SK-N-SH (cell line): Measurements from ENCODE around the gene KIAA0513.
A peak's percentile ranks its signal among the peaks of the same experiment; 100 is the strongest.

Source experiments
- CHD2 ChIP-seq: fragments of 150-350 bp; IDR thresholded peaks from 2 replicates; pipeline ENCODE4 v1.6.1; 2018; ENCODE audit warnings: low read length; ENCODE audit not compliant: partially characterized antibody
- CTCF ChIP-seq: fragments of 200-600 bp; sonication (generic); IDR thresholded peaks from 2 replicates; pipeline ENCODE4 v1.6.1; 2017; ENCODE audit warnings: antibody characterized with exemption, mild to moderate bottlenecking, moderate library complexity
- EP300 ChIP-seq, 2 experiments: IDR thresholded peaks; 2 replicates each; pipeline versions ENCODE4 v1.4.0 to v1.6.1; 2012; ENCODE audit warnings: borderline replicate concordance in 1 of 2, low read depth in 1 of 2, low read length in 1 of 2
- EZH2phosphoT487 ChIP-seq: fragments of 200-600 bp; sonication (generic); IDR thresholded peaks from 2 replicates; pipeline ENCODE4 v1.6.1; 2017; ENCODE audit warnings: low read depth, mixed run types, mild to moderate bottlenecking, antibody characterized with exemption, moderate library complexity, borderline replicate concordance
- GABPA ChIP-seq: IDR thresholded peaks from 2 replicates; pipeline ENCODE4 v1.4.0; 2012; ENCODE audit warnings: low read depth, mild to moderate bottlenecking
- JUND ChIP-seq: IDR thresholded peaks from 2 replicates; pipeline ENCODE4 v1.4.0; 2012
- MAX ChIP-seq: IDR thresholded peaks from 2 replicates; pipeline ENCODE4 v1.4.0; 2012; ENCODE audit warnings: low read depth
- MXI1 ChIP-seq: IDR thresholded peaks from 2 replicates; pipeline ENCODE4 v1.6.1; 2012; ENCODE audit warnings: mild to moderate bottlenecking, low read depth, low read length, improper control_type of control experiment
- REST ChIP-seq: IDR thresholded peaks from 2 replicates; pipeline ENCODE4 v1.6.1; 2012; ENCODE audit warnings: mild to moderate bottlenecking, low read depth, low read length, moderate library complexity
- SIN3A ChIP-seq: IDR thresholded peaks from 2 replicates; pipeline ENCODE4 v1.6.1; 2012; ENCODE audit warnings: low read depth, mild to moderate bottlenecking, low read length, moderate library complexity, borderline replicate concordance
- SMC3 ChIP-seq: IDR thresholded peaks from 2 replicates; pipeline ENCODE4 v1.6.1; 2012; ENCODE audit warnings: low read depth, low read length, improper control_type of control experiment
- TEAD4 ChIP-seq: IDR thresholded peaks from 2 replicates; pipeline ENCODE4 v1.4.0; 2012; ENCODE audit warnings: mild to moderate bottlenecking, borderline replicate concordance; ENCODE audit not compliant: insufficient read depth
- USF2 ChIP-seq: fragments of 150-350 bp; IDR thresholded peaks from 2 replicates; pipeline ENCODE4 v1.6.1; 2017; ENCODE audit warnings: antibody characterized with exemption, low read length, low read depth, borderline replicate concordance
- TF ChIP-seq, protein P1 (sequence below): fragments of 150-350 bp; IDR thresholded peaks from 2 replicates; pipeline ENCODE4 v1.6.1; 2016; ENCODE audit warnings: mild to moderate bottlenecking, low read depth, low read length

DNA sequence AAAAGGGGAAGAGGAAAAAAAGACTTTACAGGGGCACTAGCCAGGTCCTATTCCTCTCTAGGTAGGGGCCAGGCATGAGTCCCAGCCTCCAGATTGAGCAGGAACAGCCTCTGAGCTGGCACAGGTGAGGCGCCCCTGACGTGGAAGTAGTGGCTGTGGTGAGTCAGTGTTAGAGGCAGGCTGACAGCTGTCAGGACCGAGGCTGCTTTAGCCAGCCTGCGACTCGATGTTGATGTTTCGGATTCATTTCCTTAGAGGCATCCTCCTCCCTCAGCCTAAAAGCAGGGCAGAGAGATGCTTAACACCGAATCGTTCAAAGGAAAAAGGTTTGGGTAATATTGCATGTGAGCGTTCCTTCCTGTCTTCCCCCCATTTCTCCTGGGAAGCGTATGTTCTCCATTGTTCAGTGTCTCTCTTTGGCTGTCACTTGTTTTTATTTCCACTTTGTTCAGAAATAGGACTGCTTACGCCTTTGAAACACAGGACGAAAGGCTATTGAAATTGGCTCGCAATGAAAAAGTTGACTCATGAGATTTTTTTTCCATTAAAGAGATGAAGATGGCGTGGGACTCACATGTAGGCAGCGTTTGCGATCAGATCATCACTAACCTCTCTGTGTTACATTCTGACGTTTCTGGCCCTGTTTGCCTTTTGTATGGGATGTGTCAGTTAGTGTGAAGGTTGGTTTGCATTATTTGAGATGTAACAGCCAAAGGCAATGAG is 1.3 kb downstream of the KIAA0513 start:
- TF ChIP-seq CTCF (no peak), MAX (no peak), TEAD4 (no peak), SIN3A (0 out of 2 replicates have a peak, but pooled peaks have one; percentile 60), MXI1 (no peak), EZH2phosphoT487 (no peak), GABPA (no peak), REST (no peak), USF2 (no peak), CHD2 (no peak), SMC3 (no peak), EP300 (IDR thresholded peaks at IDR 0.05; ENCODE audit: borderline replicate concordance in 1 of 2, low read depth in 1 of 2, low read length in 1 of 2) (no peak), JUND (no peak)
- TF ChIP-seq, protein P1, sequence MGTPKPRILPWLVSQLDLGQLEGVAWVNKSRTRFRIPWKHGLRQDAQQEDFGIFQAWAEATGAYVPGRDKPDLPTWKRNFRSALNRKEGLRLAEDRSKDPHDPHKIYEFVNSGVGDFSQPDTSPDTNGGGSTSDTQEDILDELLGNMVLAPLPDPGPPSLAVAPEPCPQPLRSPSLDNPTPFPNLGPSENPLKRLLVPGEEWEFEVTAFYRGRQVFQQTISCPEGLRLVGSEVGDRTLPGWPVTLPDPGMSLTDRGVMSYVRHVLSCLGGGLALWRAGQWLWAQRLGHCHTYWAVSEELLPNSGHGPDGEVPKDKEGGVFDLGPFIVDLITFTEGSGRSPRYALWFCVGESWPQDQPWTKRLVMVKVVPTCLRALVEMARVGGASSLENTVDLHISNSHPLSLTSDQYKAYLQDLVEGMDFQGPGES: no peak
